Keratinocyte (primary cell): ENCODE results near the gene FBXO3. TPM values are rescaled to one million over a fixed set of nuclear protein-coding genes. Genes with fewer than 3 reads are reported as not detected.
A peak's percentile ranks its signal among the peaks of the same experiment; 100 is the strongest.

Experiments used
- DNase-seq: peaks from one replicate; pipeline ENCODE4 v3.0.0-alpha.2; 2011; ENCODE audit warnings: low read depth, missing footprints, low spot score
- FAIRE-seq: peaks from 2 replicates; lab custom pipeline; 2011; peaks lifted over from hg19 to GRCh38; lab: Jason Lieb, UNC
- H2AFZ ChIP-seq: 2 replicates; pipeline ENCODE4 v1.6.0; 2012; ENCODE audit warnings: low read length, control low read depth, inconsistent platforms; ENCODE audit not compliant: control insufficient read depth
- H3K27ac ChIP-seq: 2 replicates; pipeline ENCODE4 v1.5.1; 2011; ENCODE audit warnings: low read length; ENCODE audit not compliant: control insufficient read depth, insufficient read depth
- H3K27me3 ChIP-seq: 3 replicates; pipeline ENCODE4 v1.6.0; 2011; ENCODE audit warnings: low read length; ENCODE audit not compliant: control insufficient read depth, insufficient read depth; ENCODE audit errors: extremely low read depth
- H3K36me3 ChIP-seq, 2 experiments: 2 replicates in 1 of 2; 3 replicates in 1 of 2; pipeline ENCODE4 v1.5.1; 2011; ENCODE audit warnings: low read length in 2 of 2, mild to moderate bottlenecking in 1 of 2; ENCODE audit not compliant: control insufficient read depth in 2 of 2, insufficient read depth in 2 of 2; ENCODE audit errors: extremely low read depth in 1 of 2
- H3K4me1 ChIP-seq: 3 replicates; pipeline ENCODE4 v1.5.1; 2011; ENCODE audit warnings: low read length; ENCODE audit not compliant: control insufficient read depth, insufficient read depth; ENCODE audit errors: extremely low read depth
- H3K4me2 ChIP-seq: 3 replicates; pipeline ENCODE4 v1.6.0; 2011; ENCODE audit warnings: low read depth, low read length; ENCODE audit not compliant: control insufficient read depth, insufficient read depth; ENCODE audit errors: extremely low read depth
- H3K4me3 ChIP-seq, 3 experiments: fragments of 200-600 bp in 1 of 3; sonication (generic) in 1 of 3; 2 replicates in 2 of 3; 3 replicates in 1 of 3; pipeline ENCODE4 v1.5.1; 2011 to 2016; ENCODE audit warnings: low read length in 3 of 3, mild to moderate bottlenecking in 3 of 3, control low read depth in 2 of 3, inconsistent platforms in 1 of 3, low read depth in 1 of 3, mixed read lengths in 1 of 3, mixed run types in 1 of 3, moderate library complexity in 1 of 3; ENCODE audit not compliant: control insufficient read depth in 2 of 3, insufficient read depth in 2 of 3; ENCODE audit errors: extremely low read depth in 1 of 3
- H3K79me2 ChIP-seq: 2 replicates; pipeline ENCODE4 v1.6.0; 2012; ENCODE audit warnings: low read length; ENCODE audit not compliant: control insufficient read depth, insufficient read depth
- H3K9ac ChIP-seq: 3 replicates; pipeline ENCODE4 v1.6.0; 2011; ENCODE audit warnings: low read length; ENCODE audit not compliant: control insufficient read depth, insufficient read depth; ENCODE audit errors: extremely low read depth
- H3K9me1 ChIP-seq: 3 replicates; pipeline ENCODE4 v1.6.0; 2011; ENCODE audit warnings: low read length; ENCODE audit not compliant: control insufficient read depth, insufficient read depth; ENCODE audit errors: extremely low read depth
- H3K9me3 ChIP-seq: 2 replicates; pipeline ENCODE4 v1.5.1; 2012; ENCODE audit warnings: low read depth, low read length; ENCODE audit not compliant: control insufficient read depth
- H4K20me1 ChIP-seq: 3 replicates; pipeline ENCODE4 v1.6.0; 2011; ENCODE audit warnings: low read length; ENCODE audit not compliant: control insufficient read depth, insufficient read depth; ENCODE audit errors: extremely low read depth
- EZH2 ChIP-seq: IDR thresholded peaks from one replicate; pipeline ENCODE4 v1.6.1; 2012; ENCODE audit warnings: inconsistent platforms, mild to moderate bottlenecking, low read length, moderate library complexity
- dilution Hi-C: fragments of 300-500 bp; cut with MboI; formaldehyde crosslinking; loops from one replicate; pipeline ENCODE4 v1.7.0; 2020; ENCODE audit warnings: low sequenced_read_pairs; ENCODE audit not compliant: extremely low pct_ligation_motif_present
- polyA plus RNA-seq, 5 experiments: library from polyadenylated mRNA; depleted of rRNA in 3 of 5; stranded (reverse) in 3 of 5; stranded (forward) in 1 of 5; unstranded in 1 of 5; fragments of >200 nt; gene quantifications; 1 replicate in 1 of 5; 2 replicates in 3 of 5; 3 replicates in 1 of 5; pipeline versions ENCODE4 v1.2.1 to v1.2.3, GENCODE V29; 2011 to 2012; ENCODE audit warnings: missing spikeins in 2 of 5, low read depth in 1 of 5, low replicate concordance in 1 of 5
- TF ChIP-seq, protein P1 (sequence below), 3 experiments: IDR thresholded peaks in 1 of 3; conservative IDR thresholded peaks in 1 of 3; optimal IDR thresholded peaks in 1 of 3; 2 replicates in 2 of 3; 3 replicates in 1 of 3; pipeline versions ENCODE3 to v1.5.1; 2011; ENCODE audit warnings: low read length in 3 of 3, mild to moderate bottlenecking in 3 of 3, moderate library complexity in 2 of 3, control low read depth in 1 of 3, inconsistent platforms in 1 of 3; ENCODE audit not compliant: insufficient read depth in 2 of 3; ENCODE audit errors: extremely low read depth in 1 of 3

Gene FBXO3
- polyA plus RNA-seq, 1 donor (not counting 4 experiments of a cell fraction or from before 2014, with no cell fraction given): 68.6 TPM

- FAIRE-seq: no peak
- Histone ChIP-seq H3K36me3 (no peaks in the 10 kb centered on the region), H4K20me1 (no peaks in the 10 kb centered on the region), H3K9me1 (no peaks in the 10 kb centered on the region), H3K4me1 (peaks cover 8% of the 10 kb centered on the region), H3K79me2 (no peaks in the 10 kb centered on the region), H2AFZ (no peak overlapping the region), H3K4me3 (peak overlapping the region in 1 of 3 experiments; percentile 37), H3K27ac (no peak overlapping the region), H3K4me2 (peak overlapping the region; percentile 94), H3K27me3 (peaks cover 21% of the 10 kb centered on the region), H3K9me3 (no peaks in the 10 kb centered on the region), H3K9ac (no peak overlapping the region)
- dilution Hi-C loops: no loop called here
- no peak for DNase-seq
- TF ChIP-seq EZH2: no peak
- TF ChIP-seq, protein P1, sequence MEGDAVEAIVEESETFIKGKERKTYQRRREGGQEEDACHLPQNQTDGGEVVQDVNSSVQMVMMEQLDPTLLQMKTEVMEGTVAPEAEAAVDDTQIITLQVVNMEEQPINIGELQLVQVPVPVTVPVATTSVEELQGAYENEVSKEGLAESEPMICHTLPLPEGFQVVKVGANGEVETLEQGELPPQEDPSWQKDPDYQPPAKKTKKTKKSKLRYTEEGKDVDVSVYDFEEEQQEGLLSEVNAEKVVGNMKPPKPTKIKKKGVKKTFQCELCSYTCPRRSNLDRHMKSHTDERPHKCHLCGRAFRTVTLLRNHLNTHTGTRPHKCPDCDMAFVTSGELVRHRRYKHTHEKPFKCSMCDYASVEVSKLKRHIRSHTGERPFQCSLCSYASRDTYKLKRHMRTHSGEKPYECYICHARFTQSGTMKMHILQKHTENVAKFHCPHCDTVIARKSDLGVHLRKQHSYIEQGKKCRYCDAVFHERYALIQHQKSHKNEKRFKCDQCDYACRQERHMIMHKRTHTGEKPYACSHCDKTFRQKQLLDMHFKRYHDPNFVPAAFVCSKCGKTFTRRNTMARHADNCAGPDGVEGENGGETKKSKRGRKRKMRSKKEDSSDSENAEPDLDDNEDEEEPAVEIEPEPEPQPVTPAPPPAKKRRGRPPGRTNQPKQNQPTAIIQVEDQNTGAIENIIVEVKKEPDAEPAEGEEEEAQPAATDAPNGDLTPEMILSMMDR (optimal IDR thresholded peaks at IDR 0.05 in 1 of 3, IDR thresholded peaks at IDR 0.05 in 1 of 3, conservative IDR thresholded peaks at IDR 0.05 in 1 of 3; ENCODE audit: extremely low read depth in 1 of 3, insufficient read depth in 2 of 3, low read length in 3 of 3): no peak
Observed at GRCh38 chr11:33801821-33802193, 27.5 kb upstream of the FBXO3 start.

DNA sequence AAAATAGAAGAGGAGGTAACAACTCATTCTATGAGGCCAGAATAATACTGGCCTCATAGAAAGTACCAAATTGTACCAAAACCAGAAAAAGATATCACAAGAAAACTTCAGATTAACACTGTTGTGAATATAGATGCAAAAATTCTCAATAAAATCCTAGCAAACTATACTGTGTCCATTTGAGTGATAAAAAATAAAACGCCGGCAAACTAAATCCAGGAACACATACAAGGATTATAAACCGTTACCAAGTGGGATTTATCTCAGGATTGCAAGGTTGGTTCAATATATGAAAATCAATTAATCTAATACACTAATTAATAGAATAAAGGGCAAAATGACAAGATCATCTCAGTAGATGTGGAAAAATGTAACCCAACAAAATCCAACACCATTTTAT is 23.6 kb upstream of the FBXO3 start:
- dilution Hi-C loops: no loop called here
- no peak for FAIRE-seq
- no peak for TF ChIP-seq EZH2
- TF ChIP-seq, protein P1 (optimal IDR thresholded peaks at IDR 0.05 in 1 of 3, IDR thresholded peaks at IDR 0.05 in 1 of 3, conservative IDR thresholded peaks at IDR 0.05 in 1 of 3; ENCODE audit: extremely low read depth in 1 of 3, insufficient read depth in 2 of 3, low read length in 3 of 3): no peak

More for the DNA sequence above, 23.6 kb upstream of the FBXO3 start:
- no peaks in the 10 kb centered on the region for H3K79me2 ChIP-seq
- peaks cover 29% of the 10 kb centered on the region for H3K27me3 ChIP-seq
- H3K36me3 ChIP-seq: no peaks in the 10 kb centered on the region
- H4K20me1 ChIP-seq: no peaks in the 10 kb centered on the region
- H3K9me3 ChIP-seq: no peaks in the 10 kb centered on the region
- H3K27ac ChIP-seq: no peak overlapping the region
- no peaks in the 10 kb centered on the region for H3K9me1 ChIP-seq
- no peak overlapping the region for H3K9ac ChIP-seq
- no peak overlapping the region for H3K4me3 ChIP-seq
- no peak overlapping the region for H2AFZ ChIP-seq
- no peak for DNase-seq
- H3K4me1 ChIP-seq: peaks cover 8% of the 10 kb centered on the region
- H3K4me2 ChIP-seq: no peak overlapping the region
